OCI-LY3 (cell line): ENCODE measurements around the gene CHD6.

ENCODE experiments used
- CTCF ChIP-seq: fragments of 200-600, 300-600 bp; sonication (generic); IDR thresholded peaks from 2 replicates; pipeline ENCODE4 v1.5.1; 2014; ENCODE audit warnings: antibody characterized with exemption, low read length, low read depth
- EZH2phosphoT487 ChIP-seq: fragments of 200-600 bp; shearing (Covaris generic); IDR thresholded peaks from 2 replicates; pipeline ENCODE4 v1.6.1; 2018; ENCODE audit warnings: antibody characterized with exemption, mixed run types, low read depth

- no peak for TF ChIP-seq CTCF
- no peak for TF ChIP-seq EZH2phosphoT487
These were observed 37.8 kb downstream of the CHD6 start for GRCh38 chr20:41580350-41580749.
